ENCODE measurements around the gene SH3BP5L.
"Not testable (repeated sequence)": the region's sequence is repeated elsewhere in the genome, so short reads cannot be mapped to it uniquely, and the experiment has no call there.

The SH3BP5L gene

DNA sequence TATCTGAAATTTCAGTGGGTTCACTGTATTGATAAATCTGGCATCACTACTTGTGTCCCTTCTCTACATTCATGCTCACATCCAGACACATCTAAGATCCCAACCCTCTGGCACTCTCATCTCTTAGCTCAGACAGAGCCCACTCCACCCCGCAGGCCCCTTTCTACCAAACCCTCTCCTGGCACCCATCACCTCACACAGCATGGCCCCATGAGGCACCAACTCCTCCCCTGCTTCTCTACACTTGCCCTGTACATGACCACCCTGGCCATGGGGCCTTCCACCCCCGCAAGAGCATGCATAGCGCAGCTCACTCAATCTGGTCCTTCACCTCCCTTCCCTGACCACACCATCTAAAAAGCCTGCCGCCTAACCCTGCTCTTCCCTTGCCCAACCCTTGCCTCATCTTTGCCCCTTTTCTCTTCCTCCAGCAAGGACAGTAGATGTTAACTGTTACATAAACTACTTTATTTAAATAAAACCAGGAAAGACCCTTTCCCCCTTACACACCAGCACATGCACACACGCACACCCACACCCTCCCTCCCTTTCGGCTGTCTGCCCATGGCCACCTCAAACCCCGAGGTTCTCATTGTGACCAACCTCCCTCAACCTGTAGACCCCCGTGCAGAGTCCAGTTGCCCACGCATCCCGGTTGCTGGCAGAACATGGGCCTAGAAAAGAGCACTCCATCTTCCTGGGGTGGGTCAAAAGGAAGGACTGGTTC is 15.6 kb downstream of the SH3BP5L start:
- DNase-seq (ENCODE audit: low read depth in 2 of 2), result no peak

DNA sequence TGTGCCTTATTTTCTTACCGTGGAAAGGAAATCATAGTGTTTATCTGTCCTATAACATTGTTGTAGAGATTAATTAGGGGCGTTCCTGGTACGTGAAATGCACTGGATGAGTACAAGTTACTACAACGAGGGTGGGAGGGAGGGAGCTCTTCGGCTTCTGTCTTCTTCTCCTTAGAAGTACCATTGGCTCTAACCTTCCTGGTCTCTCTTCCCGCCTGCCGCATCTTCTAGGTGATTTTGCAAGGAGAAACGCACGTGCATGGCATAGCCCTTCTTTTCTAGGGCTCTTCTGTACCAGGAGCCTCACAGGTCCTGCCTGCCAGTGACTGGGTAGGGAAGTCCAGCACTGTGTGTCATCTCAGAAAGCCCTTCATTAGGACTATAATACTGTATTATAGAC is 16.8 kb downstream of the SH3BP5L start:
- no peak for DNase-seq (ENCODE audit: low read depth in 2 of 2)

DNA sequence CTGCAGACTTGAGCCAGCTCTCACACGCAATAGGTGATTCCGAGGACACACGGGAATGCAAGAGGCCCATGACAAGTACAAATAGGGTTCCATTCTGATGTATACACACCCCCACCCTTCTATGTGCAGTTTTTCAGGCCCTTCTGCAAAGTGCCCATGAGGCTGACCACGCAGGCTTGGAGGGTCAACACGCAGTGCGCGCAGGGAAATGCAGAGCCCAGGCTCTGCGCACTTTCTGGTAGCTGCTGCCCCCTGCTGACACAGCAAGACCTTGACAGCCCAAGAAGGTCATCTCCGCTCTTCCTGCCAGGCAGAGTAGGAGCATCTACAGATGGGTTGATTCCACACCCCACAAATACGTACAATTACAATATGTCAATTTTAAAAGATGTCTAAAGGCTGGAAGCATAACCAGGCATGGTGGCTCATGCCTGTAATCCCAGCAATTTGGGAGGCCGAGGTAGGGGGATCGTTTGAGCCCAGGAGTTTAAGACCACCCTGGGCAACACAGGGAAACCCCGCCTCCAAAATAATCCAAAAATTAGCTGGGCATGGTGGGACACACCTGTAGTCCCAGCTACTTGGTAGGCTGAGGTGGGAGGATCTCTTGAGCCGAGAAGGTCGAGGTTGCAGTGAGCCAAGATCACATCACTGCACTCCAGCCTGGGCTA is 18.5 kb downstream of the SH3BP5L start:
- no peak for DNase-seq (ENCODE audit: low read depth in 2 of 2)

DNA sequence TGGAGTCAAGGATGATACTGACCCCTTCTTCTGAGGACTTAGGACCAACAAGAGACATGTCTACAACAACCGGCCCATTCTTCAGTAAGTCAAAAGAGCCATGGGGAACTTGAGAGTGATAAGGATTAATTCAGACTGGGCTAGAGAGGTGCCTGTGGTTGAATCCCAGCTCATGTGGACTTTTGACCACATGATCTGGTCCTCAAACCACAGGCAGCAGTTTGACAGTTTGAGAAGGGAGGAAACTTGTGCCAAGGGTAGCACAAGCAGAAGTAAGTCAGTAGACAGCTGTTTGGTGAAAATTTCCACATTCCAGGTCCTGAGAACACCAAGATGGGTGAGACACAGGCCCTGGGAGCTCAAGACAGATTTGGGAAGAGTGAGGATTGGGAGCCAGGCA is 19.8 kb downstream of the SH3BP5L start:
- no peak for DNase-seq (ENCODE audit: low read depth in 2 of 2)

DNA sequence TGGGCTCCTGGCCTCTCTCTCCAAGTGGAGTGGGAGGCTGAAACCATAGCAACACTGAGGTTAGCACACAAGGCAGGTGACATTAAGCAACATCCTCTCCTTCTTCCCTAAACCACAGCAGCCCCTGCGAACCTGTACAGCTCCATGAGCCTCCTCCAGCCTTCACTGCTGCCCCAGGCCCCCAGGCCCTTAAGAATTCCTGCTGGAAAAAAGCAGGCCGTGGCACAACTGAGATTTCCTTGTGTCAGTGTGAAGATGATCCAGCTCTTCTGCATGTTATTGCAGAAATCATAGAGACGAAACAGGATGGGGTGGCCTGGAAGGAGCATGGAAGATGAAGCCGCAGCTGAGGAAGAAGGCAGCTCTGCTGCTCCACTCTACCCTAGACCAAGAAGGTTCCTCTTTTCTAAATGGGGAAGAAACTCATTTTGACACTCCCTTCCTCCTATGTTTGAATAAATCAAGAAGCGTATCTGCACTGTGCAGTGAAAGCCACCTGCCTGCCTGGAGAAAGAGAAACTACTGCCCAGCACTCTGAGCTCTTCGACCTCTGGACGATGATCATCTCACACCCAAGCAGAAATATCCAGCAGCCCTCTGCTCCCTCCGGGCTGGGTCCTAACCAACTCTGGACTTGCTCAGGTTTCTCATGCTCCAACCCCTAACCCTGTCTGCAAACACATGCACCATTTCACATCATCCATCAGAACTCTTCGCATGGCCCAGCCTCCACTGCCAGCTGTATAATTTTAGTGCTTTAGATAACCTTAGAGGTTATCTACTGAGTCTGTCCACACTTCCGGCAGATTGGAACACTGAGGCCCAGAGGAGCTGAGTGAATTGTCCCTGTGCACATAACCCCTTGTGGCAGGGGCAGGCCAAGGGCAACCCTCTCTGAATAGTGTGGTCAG is 20.7 kb downstream of the SH3BP5L start:
- no peak for DNase-seq (ENCODE audit: low read depth in 2 of 2)

DNA sequence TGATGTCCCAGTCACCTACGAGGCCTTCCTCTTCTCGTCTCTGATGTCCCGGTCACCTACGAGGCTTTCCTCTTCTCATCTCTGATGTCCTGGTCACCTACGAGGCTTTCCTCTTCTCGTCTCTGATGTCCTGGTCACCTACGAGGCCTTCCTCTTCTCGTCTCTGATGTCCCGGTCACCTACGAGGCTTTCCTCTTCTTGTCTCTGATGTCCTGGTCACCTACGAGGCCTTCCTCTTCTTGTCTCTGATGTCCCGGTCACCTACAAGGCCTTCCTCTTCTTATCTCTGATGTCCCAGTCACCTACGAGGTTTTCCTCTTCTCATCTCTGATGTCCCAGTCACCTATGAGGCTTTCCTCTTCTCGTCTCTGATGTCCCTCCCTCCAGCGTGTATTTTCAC is 22.2 kb downstream of the SH3BP5L start:
- not testable (repeated sequence) for DNase-seq (ENCODE audit: low read depth in 2 of 2)

DNA sequence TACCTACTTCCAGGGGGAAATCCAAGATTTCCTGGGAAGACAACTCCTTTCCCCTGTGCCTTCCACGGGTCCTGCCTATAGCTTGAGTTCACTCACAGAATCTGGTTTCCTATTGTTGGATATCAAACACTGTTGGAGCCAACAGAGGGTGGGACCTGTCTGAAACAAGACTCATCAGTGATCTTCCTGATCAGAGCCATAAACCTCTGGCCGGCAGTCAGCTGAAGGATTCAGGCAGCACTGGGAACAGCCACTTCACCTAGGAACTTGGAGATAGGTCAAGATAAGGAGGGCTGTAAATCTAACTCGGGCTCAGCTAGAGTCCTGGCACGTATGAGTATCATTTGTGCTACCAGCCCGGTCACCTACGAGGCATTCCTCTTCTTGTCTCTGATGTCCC is 23.3 kb downstream of the SH3BP5L start:
- DNase-seq (ENCODE audit: low read depth in 2 of 2), result no peak

DNA sequence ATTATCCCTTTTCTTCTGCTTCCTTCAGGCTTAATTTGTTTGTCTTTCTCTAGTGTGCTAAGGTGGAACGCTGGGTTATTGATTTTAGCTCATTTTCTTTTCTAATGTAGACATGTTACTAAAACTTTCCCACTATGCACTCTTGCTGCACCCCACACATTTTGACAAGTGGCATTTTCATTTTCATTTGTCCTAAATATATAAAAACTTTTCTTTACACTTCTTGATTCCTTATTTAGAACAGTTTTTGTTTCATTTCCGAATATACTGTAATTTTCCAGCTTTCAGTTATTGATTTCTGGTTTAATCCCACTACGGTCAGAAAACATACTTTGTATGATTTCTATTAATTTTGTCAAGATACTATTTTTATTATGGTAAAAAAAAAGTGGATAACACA is 25.3 kb downstream of the SH3BP5L start:
- DNase-seq (ENCODE audit: low read depth in 2 of 2), result no peak

DNA sequence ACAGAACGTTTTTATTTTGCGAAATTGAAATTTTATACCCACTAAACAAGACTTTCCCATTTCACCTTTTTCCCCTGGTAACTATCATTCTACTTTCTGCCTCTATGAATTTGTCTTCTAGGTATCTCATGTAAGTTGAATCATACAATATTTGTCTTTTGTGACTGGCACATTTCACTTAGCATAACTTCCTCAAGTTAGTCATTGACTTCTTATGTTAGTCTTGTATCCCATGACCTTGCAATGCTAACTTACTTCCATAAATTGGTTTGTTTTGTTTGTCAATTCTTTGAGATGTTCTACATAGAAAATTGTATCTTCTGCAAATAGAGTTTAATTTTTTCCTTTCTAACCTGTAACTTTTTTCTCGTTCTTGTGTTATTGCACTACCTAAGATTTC is 26.9 kb downstream of the SH3BP5L start:
- no peak for DNase-seq (ENCODE audit: low read depth in 2 of 2)

DNA sequence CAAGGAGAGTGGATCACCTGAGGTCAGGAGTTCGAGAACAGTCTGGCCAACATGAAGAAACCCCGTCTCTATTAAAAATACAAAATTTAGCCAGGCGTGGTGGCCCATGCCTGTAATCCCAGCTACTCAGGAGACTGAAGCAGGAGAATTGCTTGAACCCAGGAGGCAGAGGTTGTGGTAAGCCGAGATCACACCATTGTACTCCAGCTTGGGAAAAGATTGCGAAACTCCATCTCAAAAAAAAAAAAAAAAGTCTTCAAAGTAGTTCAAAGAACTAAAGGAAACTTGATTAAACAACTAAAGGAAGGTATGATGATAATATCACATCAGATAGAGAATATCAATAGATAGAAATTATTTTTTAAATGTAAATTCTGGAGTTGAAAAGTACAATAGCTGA is 31.1 kb downstream of the SH3BP5L start:
- DNase-seq (ENCODE audit: low read depth in 2 of 2), result not testable (repeated sequence)

DNA sequence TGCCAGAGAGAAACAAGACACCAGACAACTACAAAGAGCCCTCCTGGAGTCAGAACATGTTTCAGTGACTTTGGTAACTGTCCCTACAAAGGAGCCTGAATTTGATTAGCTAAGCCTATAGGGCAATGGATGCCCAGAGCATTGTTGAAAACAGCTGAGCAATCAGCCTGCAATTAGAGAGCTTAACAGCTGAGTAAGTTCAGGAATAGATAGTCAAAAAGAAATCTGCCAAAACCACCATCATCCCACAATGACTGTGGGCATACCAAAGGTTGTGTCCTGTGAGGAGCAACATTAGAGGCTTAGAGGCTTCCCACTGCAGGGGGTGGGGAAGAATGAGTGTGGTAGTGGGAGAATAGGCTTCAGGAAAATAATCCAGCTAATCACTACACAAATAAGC is 32.1 kb downstream of the SH3BP5L start:
- no peak for DNase-seq (ENCODE audit: low read depth in 2 of 2)

DNA sequence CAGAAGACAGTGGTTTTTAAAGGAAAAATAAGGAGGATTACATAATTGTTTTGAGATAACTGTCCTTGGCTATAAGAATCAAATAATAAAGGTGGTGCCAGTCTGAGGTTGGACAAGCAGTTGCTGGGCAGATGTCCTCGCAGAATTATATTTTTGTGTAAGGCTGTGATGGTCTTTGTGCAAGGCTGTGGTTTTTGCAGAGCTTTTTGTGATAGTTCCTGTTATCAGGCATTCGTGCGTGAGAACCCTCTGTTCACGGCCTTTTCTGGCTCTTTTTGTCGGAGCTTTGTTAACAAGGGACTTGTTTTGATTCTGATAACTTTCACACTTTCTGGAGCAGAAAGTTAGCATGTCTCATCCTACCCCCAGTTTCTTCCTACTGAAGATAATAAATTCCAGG is 33.4 kb downstream of the SH3BP5L start:
- no peak for DNase-seq (ENCODE audit: low read depth in 2 of 2)

DNA sequence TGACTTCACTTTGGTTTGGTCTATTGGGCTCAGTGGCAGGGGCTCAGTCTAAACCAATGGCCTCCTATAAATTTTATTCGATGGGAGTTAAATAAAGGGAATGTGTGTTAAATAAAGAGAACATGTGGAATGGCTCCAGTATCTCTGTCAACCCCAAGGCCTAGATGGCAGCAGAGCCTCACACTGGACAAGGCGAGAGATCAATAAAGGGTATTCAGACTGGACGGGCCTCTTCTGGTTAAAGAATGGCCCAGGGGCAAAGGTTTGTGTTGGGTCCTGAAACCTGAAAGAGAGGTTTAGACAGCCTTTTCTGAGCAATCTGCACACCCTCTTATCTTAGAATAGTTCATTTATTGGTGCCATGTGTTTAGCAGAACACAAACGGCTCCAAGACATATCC is 34.7 kb downstream of the SH3BP5L start:
- no peak for DNase-seq (ENCODE audit: low read depth in 2 of 2)

DNA sequence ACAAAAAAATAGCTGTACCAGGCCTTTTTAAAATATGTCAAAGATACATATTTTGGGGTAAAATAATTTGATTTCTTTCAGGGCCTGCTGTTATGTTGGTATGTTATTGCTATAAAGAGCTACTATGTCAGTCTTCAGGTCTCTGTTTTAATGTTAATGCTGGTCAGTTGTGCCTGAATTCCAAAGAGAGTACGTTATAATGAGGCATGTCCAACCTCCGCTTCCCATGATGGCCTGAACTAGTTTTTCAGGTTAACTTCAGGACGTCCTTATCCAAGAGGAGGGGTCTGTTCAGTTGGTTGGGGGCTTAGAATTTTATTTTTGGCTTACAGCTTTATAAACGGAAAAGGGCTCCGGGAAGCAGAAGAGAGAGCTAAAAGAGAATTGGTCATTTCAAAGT is 35.3 kb downstream of the SH3BP5L start:
- no peak for DNase-seq (ENCODE audit: low read depth in 2 of 2)

DNA sequence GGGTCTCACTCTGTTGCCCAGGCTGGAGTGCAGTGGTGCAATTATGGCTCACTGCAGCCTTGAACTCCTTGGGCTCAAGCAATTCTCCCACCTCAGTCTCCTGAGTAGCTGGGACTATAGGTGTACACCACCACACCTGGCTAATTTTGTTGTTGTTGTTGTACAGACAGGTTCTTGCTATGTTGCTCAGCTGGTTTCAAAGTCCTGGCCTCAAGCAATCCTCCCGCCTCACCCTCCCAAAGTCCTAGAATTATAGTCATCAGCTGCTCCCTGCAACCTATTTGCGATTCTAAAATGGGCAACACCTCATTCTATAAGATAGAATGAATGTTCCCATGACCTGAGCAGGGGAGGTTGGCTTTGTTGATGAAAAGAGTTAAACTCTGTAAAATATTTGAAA is 36.4 kb downstream of the SH3BP5L start:
- not testable (repeated sequence) for DNase-seq (ENCODE audit: low read depth in 2 of 2)

DNA sequence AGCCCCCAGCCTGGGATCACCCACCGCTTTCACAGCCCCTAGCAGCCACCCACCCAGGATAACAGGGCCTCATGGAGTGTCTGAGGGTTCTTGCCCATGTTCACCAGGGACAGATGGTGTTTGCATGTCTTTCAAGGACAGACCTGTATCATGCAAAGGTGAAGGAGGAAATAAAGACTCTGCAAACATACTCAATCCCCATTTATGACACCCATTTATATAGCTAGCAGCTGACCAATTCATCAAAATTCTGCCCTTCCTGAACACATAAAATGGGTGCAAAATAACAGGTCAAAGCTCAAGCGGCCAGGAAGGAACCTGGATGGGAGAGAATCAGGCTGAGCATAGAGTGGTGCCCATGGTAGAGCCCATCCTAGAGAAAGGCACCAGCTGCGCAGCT is 37.4 kb downstream of the SH3BP5L start:
- DNase-seq (ENCODE audit: low read depth in 2 of 2), result no peak

DNA sequence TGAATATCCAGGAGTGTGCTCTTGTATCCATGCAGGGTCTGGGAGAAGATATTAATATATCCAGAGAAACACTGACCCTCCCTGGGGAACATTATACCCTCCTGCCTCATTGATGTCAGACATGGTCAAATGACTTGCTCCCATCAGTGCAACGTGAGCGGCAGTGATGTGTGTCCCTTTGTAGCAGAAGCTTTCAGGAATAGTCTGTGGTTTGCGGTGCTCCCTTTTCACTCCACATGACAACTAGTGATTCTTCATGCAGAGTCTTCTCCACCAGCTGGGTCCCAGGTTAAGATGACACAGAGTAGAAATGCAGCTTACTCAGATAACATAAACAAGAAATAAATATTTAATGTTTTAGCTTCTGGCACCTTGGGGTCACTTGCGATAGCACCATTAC is 38.3 kb downstream of the SH3BP5L start:
- no peak for DNase-seq (ENCODE audit: low read depth in 2 of 2)

DNA sequence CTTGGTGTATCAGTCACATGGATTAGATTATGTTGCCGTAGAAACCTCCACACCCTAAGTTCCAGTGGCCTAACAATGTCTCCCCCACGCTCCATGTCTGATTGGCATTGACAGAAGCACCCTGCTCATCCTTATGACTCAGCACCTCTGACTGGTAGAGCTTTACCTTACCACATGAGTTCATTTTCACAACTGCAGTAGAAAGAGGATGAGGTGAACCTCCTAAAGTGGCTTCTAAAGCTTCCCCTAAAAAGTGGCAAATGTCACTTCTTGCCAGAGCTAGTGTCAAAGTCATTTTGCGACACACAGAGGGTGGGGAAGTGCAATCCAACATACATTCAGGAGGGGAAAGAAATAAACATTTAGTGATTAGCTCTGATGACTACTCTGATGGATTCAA is 39.6 kb downstream of the SH3BP5L start:
- no peak for DNase-seq (ENCODE audit: low read depth in 2 of 2)

DNA sequence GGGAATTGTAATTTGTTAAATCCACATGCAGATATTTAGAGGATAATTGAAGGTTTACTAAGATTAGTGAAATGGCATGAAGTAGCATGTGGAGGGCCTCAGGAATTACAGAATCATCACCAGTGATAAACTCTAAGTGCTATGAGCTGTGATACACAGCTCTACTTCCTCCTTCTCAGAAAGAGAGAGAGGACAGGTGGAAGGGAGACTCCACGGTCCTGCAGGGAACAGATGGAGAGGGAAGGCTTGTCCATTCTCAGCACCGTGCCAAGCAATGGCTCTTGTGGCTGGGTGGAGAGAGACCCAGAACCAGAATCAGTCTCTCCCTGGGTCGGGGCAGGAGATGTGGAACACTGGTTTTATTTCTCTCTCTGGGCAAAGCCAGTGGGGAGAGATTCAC is 42.3 kb downstream of the SH3BP5L start:
- no peak for DNase-seq (ENCODE audit: low read depth in 2 of 2)

DNA sequence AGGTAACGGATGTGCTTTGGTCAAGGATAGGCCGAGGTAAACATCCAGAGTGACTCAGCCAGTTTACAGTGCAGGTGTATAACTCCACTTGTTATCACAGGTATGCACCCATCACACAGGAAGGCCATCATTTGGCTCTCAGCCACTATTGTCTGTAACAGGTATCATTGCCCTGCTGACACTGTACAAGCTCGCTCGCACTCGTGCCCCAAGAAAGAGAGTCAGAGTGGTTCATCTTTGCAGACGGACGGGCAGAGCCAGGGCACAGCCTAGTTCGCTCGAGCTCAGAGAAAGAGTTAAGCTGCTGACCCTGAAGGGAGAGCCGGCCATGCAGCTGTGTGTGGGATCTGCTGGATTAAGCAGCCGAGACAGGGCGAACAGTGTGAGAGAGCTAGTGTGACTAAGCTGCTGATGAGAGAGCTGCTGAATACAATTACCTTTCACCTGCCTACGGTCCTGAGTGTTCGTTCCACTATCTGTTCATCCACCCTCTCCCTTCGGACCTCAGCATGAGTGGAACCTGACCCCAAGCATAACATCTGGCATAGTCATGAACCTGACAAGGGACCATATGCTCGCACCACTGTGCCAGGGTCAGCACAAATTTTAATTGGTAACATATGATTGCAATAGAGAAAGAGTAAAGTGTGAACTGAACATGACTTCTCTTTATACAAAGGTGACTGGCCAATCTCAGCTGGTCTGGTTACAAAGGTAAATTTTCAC is 43.1 kb downstream of the SH3BP5L start:
- no peak for DNase-seq (ENCODE audit: low read depth in 2 of 2)

DNA sequence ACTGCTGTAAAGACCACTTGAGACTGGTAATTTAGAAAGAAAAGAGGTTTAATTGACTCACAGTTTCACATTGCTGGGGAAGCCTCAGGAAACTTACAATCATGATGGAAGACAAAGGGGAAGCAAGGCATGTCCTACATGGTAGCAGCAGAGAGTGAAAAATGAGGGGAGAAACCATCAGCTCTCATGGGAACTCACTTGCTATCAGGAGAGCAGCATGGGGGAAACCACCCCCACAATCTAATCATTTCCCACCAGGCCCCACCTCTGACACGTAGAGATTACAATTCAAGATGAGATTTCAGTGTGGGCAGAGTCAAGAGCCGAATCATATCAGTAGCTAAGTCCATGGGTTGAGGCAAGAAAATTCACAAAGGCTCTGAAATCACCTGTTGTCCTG is 46.4 kb downstream of the SH3BP5L start:
- no peak for DNase-seq (ENCODE audit: low read depth in 2 of 2)

DNA sequence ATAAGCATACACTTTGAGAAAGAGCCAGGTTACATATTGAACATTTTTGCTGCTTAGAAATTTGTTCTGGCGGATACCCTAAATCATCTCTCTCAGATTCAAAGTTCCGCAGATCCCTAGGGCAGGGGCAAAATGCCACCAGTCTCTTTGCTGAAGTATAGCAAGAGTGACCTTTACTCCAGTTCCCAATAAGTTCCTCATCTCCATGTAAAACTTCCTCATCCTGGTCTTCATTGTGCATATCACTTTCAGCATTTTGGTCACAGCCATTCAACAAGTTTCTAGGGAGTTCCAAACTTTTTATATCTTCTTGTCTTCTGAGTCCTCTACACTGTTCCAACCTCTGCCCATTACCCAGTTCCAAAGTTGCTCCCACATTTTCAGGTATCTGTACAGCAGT is 46.8 kb downstream of the SH3BP5L start:
- DNase-seq (ENCODE audit: low read depth in 2 of 2), result no peak

All from fibroblast of skin of left quadriceps (primary cell).